ENCODE measurements around the gene RANBP3.

DNA sequence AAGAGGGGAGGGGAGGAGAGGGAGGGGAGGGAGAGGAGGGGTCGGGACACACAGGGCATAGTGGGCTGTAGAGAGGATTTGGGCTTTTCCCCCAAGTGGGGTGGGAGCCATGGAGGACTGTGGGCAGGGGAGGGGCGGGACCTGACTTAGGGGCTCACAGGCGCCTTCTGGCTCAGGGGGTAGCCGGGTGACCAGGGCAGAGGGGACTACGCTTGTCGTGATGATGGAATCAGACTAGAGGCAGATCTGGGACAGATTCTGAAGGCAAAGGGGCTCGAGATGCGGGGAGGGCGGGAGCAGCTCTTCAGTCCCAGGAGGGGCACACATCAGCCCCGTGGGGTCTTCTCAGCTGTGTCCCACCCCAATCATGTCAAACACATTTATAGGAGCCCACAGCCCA lies 87.8 kb downstream of the RANBP3 start:
- TF ChIP-seq EP300 (IDR thresholded peaks at IDR 0.05; ENCODE audit: borderline replicate concordance): no peak
- TF ChIP-seq YY1 (IDR thresholded peaks at IDR 0.05; ENCODE audit: low read depth): no peak
- no peak for TF ChIP-seq RAD21 (IDR thresholded peaks at IDR 0.05; ENCODE audit: low read depth)
- TF ChIP-seq CEBPB (IDR thresholded peaks at IDR 0.05): no peak
- TF ChIP-seq TEAD4 (IDR thresholded peaks at IDR 0.05): no peak
- TF ChIP-seq EGR1 (IDR thresholded peaks at IDR 0.05): no peak
- TF ChIP-seq, protein P1, sequence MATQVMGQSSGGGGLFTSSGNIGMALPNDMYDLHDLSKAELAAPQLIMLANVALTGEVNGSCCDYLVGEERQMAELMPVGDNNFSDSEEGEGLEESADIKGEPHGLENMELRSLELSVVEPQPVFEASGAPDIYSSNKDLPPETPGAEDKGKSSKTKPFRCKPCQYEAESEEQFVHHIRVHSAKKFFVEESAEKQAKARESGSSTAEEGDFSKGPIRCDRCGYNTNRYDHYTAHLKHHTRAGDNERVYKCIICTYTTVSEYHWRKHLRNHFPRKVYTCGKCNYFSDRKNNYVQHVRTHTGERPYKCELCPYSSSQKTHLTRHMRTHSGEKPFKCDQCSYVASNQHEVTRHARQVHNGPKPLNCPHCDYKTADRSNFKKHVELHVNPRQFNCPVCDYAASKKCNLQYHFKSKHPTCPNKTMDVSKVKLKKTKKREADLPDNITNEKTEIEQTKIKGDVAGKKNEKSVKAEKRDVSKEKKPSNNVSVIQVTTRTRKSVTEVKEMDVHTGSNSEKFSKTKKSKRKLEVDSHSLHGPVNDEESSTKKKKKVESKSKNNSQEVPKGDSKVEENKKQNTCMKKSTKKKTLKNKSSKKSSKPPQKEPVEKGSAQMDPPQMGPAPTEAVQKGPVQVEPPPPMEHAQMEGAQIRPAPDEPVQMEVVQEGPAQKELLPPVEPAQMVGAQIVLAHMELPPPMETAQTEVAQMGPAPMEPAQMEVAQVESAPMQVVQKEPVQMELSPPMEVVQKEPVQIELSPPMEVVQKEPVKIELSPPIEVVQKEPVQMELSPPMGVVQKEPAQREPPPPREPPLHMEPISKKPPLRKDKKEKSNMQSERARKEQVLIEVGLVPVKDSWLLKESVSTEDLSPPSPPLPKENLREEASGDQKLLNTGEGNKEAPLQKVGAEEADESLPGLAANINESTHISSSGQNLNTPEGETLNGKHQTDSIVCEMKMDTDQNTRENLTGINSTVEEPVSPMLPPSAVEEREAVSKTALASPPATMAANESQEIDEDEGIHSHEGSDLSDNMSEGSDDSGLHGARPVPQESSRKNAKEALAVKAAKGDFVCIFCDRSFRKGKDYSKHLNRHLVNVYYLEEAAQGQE (IDR thresholded peaks at IDR 0.05; ENCODE audit: low read depth): no peak
- TF ChIP-seq, protein P2, sequence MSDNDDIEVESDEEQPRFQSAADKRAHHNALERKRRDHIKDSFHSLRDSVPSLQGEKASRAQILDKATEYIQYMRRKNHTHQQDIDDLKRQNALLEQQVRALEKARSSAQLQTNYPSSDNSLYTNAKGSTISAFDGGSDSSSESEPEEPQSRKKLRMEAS (IDR thresholded peaks at IDR 0.05): no peak
